ENCODE measurements around the gene GCH1.
A peak's percentile ranks its signal among the peaks of the same experiment; 100 is the strongest.

The GCH1 gene

GRCh38 chr14:54828037-54828436 lies 74.6 kb downstream of the GCH1 start:
- TF ChIP-seq CTCF (IDR thresholded peaks at IDR 0.05; ENCODE audit: insufficient read depth, low read length, missing control alignments) = no peak
- H3K4me3 ChIP-seq (ENCODE audit: low read depth, low read length) = no peak overlapping the region
- no peak for DNase-seq (ENCODE audit: low read depth, low spot score)
- ChIA-PET POLR2A (interaction anchor here (0.7 kb wide), 1 partner anchor 61 kb away, joined by 4 read pairs; no protein-coding TSS in a partner anchor), CTCF (interaction anchor here (1.8 kb wide), 1 partner anchor 23 kb away, joined by 5 read pairs; no protein-coding TSS in a partner anchor)

GRCh38 chr14:54823757-54824549 lies 78.7 kb downstream of the GCH1 start:
- H3K4me3 ChIP-seq (ENCODE audit: low read depth, low read length) = no peak overlapping the region
- TF ChIP-seq CTCF (IDR thresholded peaks at IDR 0.05; ENCODE audit: insufficient read depth, low read length, missing control alignments) = no peak
- POLR2A ChIA-PET = no interaction called here
- DNase-seq (ENCODE audit: low read depth, low spot score) = no peak
- CTCF ChIA-PET = no interaction called here

GRCh38 chr14:54822685-54823084 lies 79.9 kb downstream of the GCH1 start:
- ChIA-PET POLR2A (no interaction called here), CTCF (no interaction called here)
- DNase-seq (ENCODE audit: low read depth, low spot score) = no peak
- TF ChIP-seq CTCF (IDR thresholded peaks at IDR 0.05; ENCODE audit: insufficient read depth, low read length, missing control alignments) = no peak
- H3K4me3 ChIP-seq (ENCODE audit: low read depth, low read length) = no peak overlapping the region

GRCh38 chr14:54818201-54819133 lies 84.2 kb downstream of the GCH1 start:
- no peak overlapping the region for H3K4me3 ChIP-seq (ENCODE audit: low read depth, low read length)
- CTCF ChIA-PET = interaction anchor here (0.8 to 5.4 kb wide), 6 partner anchors 12 to 308 kb away, joined by 3 to 77 read pairs (median 4); partner anchors contain the start of gene CGRRF1
- POLR2A ChIA-PET = interaction anchor here (0.9 kb wide), 1 partner anchor 22 kb away, joined by 3 read pairs; no protein-coding TSS in a partner anchor
- DNase-seq (ENCODE audit: low read depth, low spot score) = peak; percentile 65
- TF ChIP-seq CTCF (IDR thresholded peaks at IDR 0.05; ENCODE audit: insufficient read depth, low read length, missing control alignments) = no peak

- no peak for DNase-seq (ENCODE audit: low read depth, low spot score)
- no peak overlapping the region for H3K4me3 ChIP-seq (ENCODE audit: low read depth, low read length)
- no peak for TF ChIP-seq CTCF (IDR thresholded peaks at IDR 0.05; ENCODE audit: insufficient read depth, low read length, missing control alignments)
- ChIA-PET CTCF (interaction anchor here (0.8 to 5.4 kb wide), 4 partner anchors 11 to 307 kb away, joined by 3 to 77 read pairs (median 4); partner anchors contain the start of gene CGRRF1), POLR2A (no interaction called here)
These were observed 85.1 kb downstream of the GCH1 start for GRCh38 chr14:54817506-54817905.

All from AG04449 (cell line).